Common myeloid progenitor, CD34-positive (primary cell): ENCODE results near the gene SLAMF9.
A peak's percentile ranks its signal among the peaks of the same experiment; 100 is the strongest.

Source experiments
- CTCF ChIA-PET: fragments of 350-600 bp; sonication (Branson Sonifier 250); formaldehyde crosslinking; loops from one replicate; lab custom pipeline; 2021; ENCODE audit warnings: antibody characterized with exemption; lab: Charles Lee
- POLR2A ChIA-PET: fragments of 350-600 bp; sonication (Branson Sonifier 250); formaldehyde crosslinking; loops from one replicate; lab custom pipeline; 2021; ENCODE audit warnings: antibody characterized with exemption; lab: Charles Lee
- DNase-seq, 3 donors: peaks; one replicate each; pipeline versions ENCODE4 v3.0.0 to v3.0.0-alpha.2; 2013
- H3K27ac ChIP-seq, 2 experiments: 1 replicate in 1 of 2; 2 replicates in 1 of 2; pipeline ENCODE4 v1.7.0; 2013; ENCODE audit warnings: inconsistent platforms in 2 of 2, low read length in 2 of 2, mild to moderate bottlenecking in 2 of 2, low read depth in 1 of 2, moderate library complexity in 1 of 2; ENCODE audit not compliant: severe bottlenecking in 2 of 2, insufficient read depth in 1 of 2, poor library complexity in 1 of 2
- H3K27me3 ChIP-seq, 5 experiments: replicated peaks in 2 of 5; 1 replicate in 3 of 5; 2 replicates in 2 of 5; pipeline versions ENCODE4 v1.6.1 to v1.7.0; 2013; ENCODE audit warnings: low read length in 4 of 5, mild to moderate bottlenecking in 2 of 5, moderate library complexity in 2 of 5, inconsistent platforms in 1 of 5; ENCODE audit not compliant: insufficient read depth in 5 of 5, control insufficient read depth in 4 of 5
- H3K36me3 ChIP-seq, 4 experiments: 1 replicate in 2 of 4; 2 replicates in 2 of 4; pipeline versions ENCODE4 v1.6.1 to v1.7.0; 2013; ENCODE audit warnings: low read length in 3 of 4, control low read depth in 1 of 4, mild to moderate bottlenecking in 1 of 4; ENCODE audit not compliant: control insufficient read depth in 4 of 4, insufficient read depth in 4 of 4
- H3K4me1 ChIP-seq, 4 experiments: 1 replicate in 3 of 4; 2 replicates in 1 of 4; pipeline versions ENCODE4 v1.6.1 to v1.7.1; 2013; ENCODE audit warnings: low read length in 3 of 4, mild to moderate bottlenecking in 3 of 4, control low read depth in 1 of 4, inconsistent platforms in 1 of 4, moderate library complexity in 1 of 4; ENCODE audit not compliant: control insufficient read depth in 4 of 4, insufficient read depth in 4 of 4; ENCODE audit errors: control extremely low read depth in 1 of 4
- H3K4me3 ChIP-seq, 7 experiments: 1 replicate in 4 of 7; 2 replicates in 3 of 7; pipeline versions ENCODE4 v1.5.1 to v1.7.0; 2013; ENCODE audit warnings: mild to moderate bottlenecking in 7 of 7, low read length in 6 of 7, moderate library complexity in 6 of 7, inconsistent platforms in 2 of 7, low read depth in 2 of 7, control low read depth in 1 of 7; ENCODE audit not compliant: insufficient read depth in 4 of 7, control insufficient read depth in 1 of 7; ENCODE audit errors: extremely low read depth in 1 of 7
- H3K9me3 ChIP-seq, 5 experiments: 1 replicate in 4 of 5; 2 replicates in 1 of 5; pipeline versions ENCODE4 v1.6.1 to v1.7.1; 2013; ENCODE audit warnings: low read length in 4 of 5, mild to moderate bottlenecking in 2 of 5, inconsistent platforms in 1 of 5, low read depth in 1 of 5, moderate library complexity in 1 of 5; ENCODE audit not compliant: control insufficient read depth in 4 of 5, insufficient read depth in 2 of 5; ENCODE audit errors: control extremely low read depth in 1 of 5
- WGBS: methylation state at CpG from one replicate; pipeline ENCODE4 v1.1.5; 2013; ENCODE audit not compliant: insufficient coverage; 5-methylcytosine and 5-hydroxymethylcytosine counted together

SLAMF9 gene

GRCh38 chr1:159992161-159992560 is 38.1 kb upstream of the SLAMF9 start:
- no CpG with 5 or more reads among the region's 1 CpG for WGBS
- DNase-seq, result no peak
- Histone ChIP-seq H3K27me3 (no peaks in the 10 kb centered on the region), H3K9me3 (no peaks in the 10 kb centered on the region), H3K4me3 (no peak overlapping the region), H3K36me3 (no peaks in the 10 kb centered on the region), H3K4me1 (peaks cover 0 to 8% (median 6%) of the 10 kb centered on the region in 4 experiments), H3K27ac (no peak overlapping the region)
- ChIA-PET CTCF (interaction anchor here (0.7 to 1.4 kb wide), 2 partner anchors 11 to 14 kb away, joined by 3 to 18 read pairs; no protein-coding TSS in a partner anchor), POLR2A (no interaction called here)

GRCh38 chr1:159991513-159991912 is 37.5 kb upstream of the SLAMF9 start:
- WGBS, result 39% methylated on average over 3 of the region's 4 CpGs
- ChIA-PET CTCF (interaction anchor here (0.6 to 1.4 kb wide), 3 partner anchors 12 to 45 kb away, joined by 3 to 18 read pairs (median 3); no protein-coding TSS in a partner anchor), POLR2A (no interaction called here)
- Histone ChIP-seq H3K9me3 (no peaks in the 10 kb centered on the region), H3K27me3 (no peaks in the 10 kb centered on the region), H3K4me1 (peaks cover 0 to 8% (median 6%) of the 10 kb centered on the region in 4 experiments), H3K27ac (no peak overlapping the region), H3K4me3 (no peak overlapping the region), H3K36me3 (no peaks in the 10 kb centered on the region)
- DNase-seq, result peak; percentile 69 to 80 (median 73)

DNA sequence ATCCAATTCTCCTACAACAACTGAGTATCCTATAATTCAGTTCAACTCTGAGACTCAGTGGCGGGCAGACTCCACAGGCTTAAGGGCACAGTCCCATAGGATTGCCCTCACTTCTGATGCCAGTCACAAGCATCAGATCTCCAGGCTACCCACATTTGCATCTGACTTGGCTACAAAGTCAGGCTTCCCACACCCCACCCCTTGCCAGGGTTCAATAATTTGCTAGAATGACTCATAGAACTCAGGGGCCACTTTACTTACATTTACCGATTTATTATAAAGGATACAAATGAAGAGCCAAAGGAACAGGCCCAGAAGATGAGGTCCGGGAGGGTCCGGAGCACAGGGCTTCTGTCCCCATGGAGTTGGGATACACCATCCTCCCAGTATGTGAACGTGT is 36.0 kb upstream of the SLAMF9 start:
- H3K36me3 ChIP-seq, result no peaks in the 10 kb centered on the region
- H3K27me3 ChIP-seq, result no peaks in the 10 kb centered on the region
- ChIA-PET POLR2A (no interaction called here), CTCF (interaction anchor here (1.0 kb wide), 1 partner anchor 17 kb away, joined by 3 read pairs; no protein-coding TSS in a partner anchor)
- WGBS, result 100% methylated on average over 2 of the region's 5 CpGs
- no peaks in the 10 kb centered on the region for H3K9me3 ChIP-seq
- peaks cover 0 to 8% (median 6%) of the 10 kb centered on the region in 4 experiments for H3K4me1 ChIP-seq
- H3K4me3 ChIP-seq, result no peak overlapping the region
- no peak overlapping the region for H3K27ac ChIP-seq
- no peak for DNase-seq

GRCh38 chr1:159989581-159989980 is 35.5 kb upstream of the SLAMF9 start:
- ChIA-PET POLR2A (no interaction called here), CTCF (interaction anchor here (1.0 to 2.3 kb wide), 2 partner anchors 17 to 18 kb away, joined by 3 to 10 read pairs; no protein-coding TSS in a partner anchor)
- DNase-seq, result no peak

DNA sequence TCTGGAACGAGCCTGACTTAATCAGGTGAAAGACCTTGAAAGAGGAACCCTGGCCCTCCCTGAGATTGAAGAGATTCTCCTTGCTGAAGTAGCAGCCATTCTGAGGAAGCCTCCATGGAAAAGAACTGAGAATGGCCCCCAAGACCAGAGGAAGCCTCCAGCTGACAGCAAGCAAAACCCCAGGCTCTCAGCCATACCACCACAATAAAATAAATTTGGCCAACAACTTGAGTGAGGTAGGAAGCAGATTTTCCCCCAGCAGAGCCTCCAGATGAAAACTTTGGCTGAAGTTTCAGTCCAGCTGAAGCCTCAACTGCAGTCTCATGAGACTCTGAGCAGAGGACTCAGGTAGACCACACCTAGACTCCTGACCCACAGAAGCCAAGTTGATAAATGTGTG is 34.0 kb upstream of the SLAMF9 start:
- H3K4me1 ChIP-seq, result peaks cover 0 to 8% (median 6%) of the 10 kb centered on the region in 4 experiments
- peaks cover 0 to 2% (median 0%) of the 10 kb centered on the region in 5 experiments for H3K27me3 ChIP-seq
- H3K9me3 ChIP-seq, result no peaks in the 10 kb centered on the region
- H3K4me3 ChIP-seq, result no peak overlapping the region
- H3K36me3 ChIP-seq, result no peaks in the 10 kb centered on the region
- WGBS, result 60% methylated on average over 1 of the region's 1 CpG
- CTCF ChIA-PET, result interaction anchor here (1.3 to 2.3 kb wide), 2 partner anchors 16 to 19 kb away, joined by 4 to 10 read pairs; no protein-coding TSS in a partner anchor
- POLR2A ChIA-PET, result no interaction called here
- no peak overlapping the region for H3K27ac ChIP-seq
- DNase-seq, result no peak

More at GRCh38 chr1:159989581-159989980, 35.5 kb upstream of the SLAMF9 start:
- Histone ChIP-seq H3K4me1 (peaks cover 0 to 8% (median 6%) of the 10 kb centered on the region in 4 experiments), H3K36me3 (no peaks in the 10 kb centered on the region), H3K27ac (no peak overlapping the region), H3K9me3 (no peaks in the 10 kb centered on the region), H3K27me3 (no peaks in the 10 kb centered on the region), H3K4me3 (no peak overlapping the region)
- WGBS, result 100% methylated on average over 3 of the region's 3 CpGs

DNA sequence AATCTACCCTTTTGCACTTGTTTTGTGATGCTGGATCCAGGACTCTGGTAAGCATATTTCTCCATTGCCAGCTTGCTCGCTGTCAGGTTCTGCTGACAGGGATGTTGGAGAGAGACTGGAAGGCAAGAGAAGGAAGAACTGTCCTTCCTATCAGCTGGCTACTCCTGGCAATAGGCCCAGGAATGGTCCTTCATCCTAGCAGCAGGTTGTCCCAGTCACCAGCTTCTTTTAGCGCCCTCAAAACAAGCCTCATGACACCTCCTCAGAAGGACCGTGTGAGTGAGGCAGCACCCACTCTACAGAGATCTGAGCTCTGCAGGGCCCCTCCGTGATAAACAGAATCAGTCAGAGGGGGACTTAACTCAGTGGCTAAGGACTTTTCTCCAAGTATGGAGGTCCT is 33.1 kb upstream of the SLAMF9 start:
- DNase-seq, result no peak
- no peaks in the 10 kb centered on the region for H3K9me3 ChIP-seq
- no peak overlapping the region for H3K4me3 ChIP-seq
- no peaks in the 10 kb centered on the region for H3K36me3 ChIP-seq
- peaks cover 0 to 8% (median 6%) of the 10 kb centered on the region in 4 experiments for H3K4me1 ChIP-seq
- H3K27ac ChIP-seq, result no peak overlapping the region
- ChIA-PET CTCF (interaction anchor here (1.1 to 2.3 kb wide), 2 partner anchors 12 to 20 kb away, joined by 3 to 10 read pairs; no protein-coding TSS in a partner anchor), POLR2A (no interaction called here)
- 100% methylated on average over 4 of the region's 4 CpGs for WGBS
- H3K27me3 ChIP-seq, result peaks cover 0 to 2% (median 0%) of the 10 kb centered on the region in 5 experiments

DNA sequence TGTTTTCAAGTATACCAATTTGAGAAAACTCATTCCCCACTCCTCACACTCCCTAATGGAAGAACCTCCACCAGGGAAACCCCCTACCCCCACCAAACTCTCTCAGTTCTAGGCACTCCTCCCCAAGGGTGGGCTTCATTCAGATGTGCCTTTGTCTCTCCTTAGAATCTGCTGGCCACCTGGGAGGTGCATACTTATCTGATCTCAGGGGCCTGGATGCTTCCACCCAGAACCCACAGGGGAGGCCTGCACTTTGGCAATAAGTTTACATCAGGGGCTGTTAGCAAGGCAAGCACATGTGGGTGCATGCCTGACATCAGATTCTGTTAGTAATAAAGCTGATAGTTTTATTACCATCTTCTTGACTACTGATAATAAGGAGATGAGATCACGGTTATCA is 32.5 kb upstream of the SLAMF9 start:
- H3K27me3 ChIP-seq, result peaks cover 0 to 2% (median 0%) of the 10 kb centered on the region in 5 experiments
- no CpG with 5 or more reads among the region's 1 CpG for WGBS
- H3K4me3 ChIP-seq, result no peak overlapping the region
- no peaks in the 10 kb centered on the region for H3K9me3 ChIP-seq
- POLR2A ChIA-PET, result no interaction called here
- no peak for DNase-seq
- CTCF ChIA-PET, result interaction anchor here (1.1 kb wide), 1 partner anchor 13 kb away, joined by 3 read pairs; no protein-coding TSS in a partner anchor
- H3K36me3 ChIP-seq, result no peaks in the 10 kb centered on the region
- peaks cover 0 to 5% (median 4%) of the 10 kb centered on the region in 4 experiments for H3K4me1 ChIP-seq
- H3K27ac ChIP-seq, result no peak overlapping the region
